IPS-18c (cell line): ENCODE data around the gene LAMP1.
"Not testable (repeated sequence)": the region's sequence is repeated elsewhere in the genome, so short reads cannot be mapped to it uniquely, and the experiment has no call there.

Experiments
- H3K4me3 ChIP-seq: 2 replicates; pipeline ENCODE4 v1.7.0; 2013; ENCODE audit warnings: low read depth, mild to moderate bottlenecking, low read length, moderate library complexity; ENCODE audit not compliant: insufficient read depth
- H3K9me3 ChIP-seq: one replicate; pipeline ENCODE4 v1.6.1; 2013; ENCODE audit warnings: mild to moderate bottlenecking, low read length, moderate library complexity; ENCODE audit not compliant: control insufficient read depth, insufficient read depth

LAMP1 gene

GRCh38 chr13:113343692-113343968 lies 46.6 kb downstream of the LAMP1 start:
- Histone ChIP-seq H3K4me3 (no peak overlapping the region), H3K9me3 (no peaks in the 10 kb centered on the region)

GRCh38 chr13:113345486-113345885 lies 48.4 kb downstream of the LAMP1 start:
- no peak overlapping the region for H3K4me3 ChIP-seq
- no peaks in the 10 kb centered on the region for H3K9me3 ChIP-seq

- H3K9me3 ChIP-seq, H3K4me3 ChIP-seq: not testable (repeated sequence)
Measured at GRCh38 chr13:113347736-113348225, 50.7 kb downstream of the LAMP1 start.

GRCh38 chr13:113348591-113348990 lies 51.6 kb downstream of the LAMP1 start:
- Histone ChIP-seq H3K4me3 (no peak overlapping the region), H3K9me3 (no peaks in the 10 kb centered on the region)

- H3K9me3 ChIP-seq = no peaks in the 10 kb centered on the region
- H3K4me3 ChIP-seq = no peak overlapping the region
Measured at GRCh38 chr13:113349050-113349449, 52.0 kb downstream of the LAMP1 start.

- Histone ChIP-seq H3K9me3 (no peaks in the 10 kb centered on the region), H3K4me3 (no peak overlapping the region)
Measured at GRCh38 chr13:113349491-113349890, 52.5 kb downstream of the LAMP1 start.

GRCh38 chr13:113350065-113350937 lies 53.3 kb downstream of the LAMP1 start:
- Histone ChIP-seq H3K4me3 (no peak overlapping the region), H3K9me3 (no peaks in the 10 kb centered on the region)

- H3K4me3 ChIP-seq = no peak overlapping the region
- no peaks in the 10 kb centered on the region for H3K9me3 ChIP-seq
Measured at GRCh38 chr13:113350938-113351335, 53.9 kb downstream of the LAMP1 start.

- Histone ChIP-seq H3K9me3 (no peaks in the 10 kb centered on the region), H3K4me3 (no peak overlapping the region)
Measured at GRCh38 chr13:113351514-113352026, 54.5 kb downstream of the LAMP1 start.

GRCh38 chr13:113353254-113353653 lies 56.2 kb downstream of the LAMP1 start:
- Histone ChIP-seq H3K4me3 (no peak overlapping the region), H3K9me3 (no peaks in the 10 kb centered on the region)

GRCh38 chr13:113354831-113355610 lies 58.0 kb downstream of the LAMP1 start:
- Histone ChIP-seq H3K4me3 (no peak overlapping the region), H3K9me3 (no peaks in the 10 kb centered on the region)

- Histone ChIP-seq H3K4me3 (no peak overlapping the region), H3K9me3 (no peaks in the 10 kb centered on the region)
Measured at GRCh38 chr13:113355621-113356020, 58.6 kb downstream of the LAMP1 start.

GRCh38 chr13:113356596-113356995 lies 59.6 kb downstream of the LAMP1 start:
- H3K9me3 ChIP-seq = no peaks in the 10 kb centered on the region
- no peak overlapping the region for H3K4me3 ChIP-seq

GRCh38 chr13:113357529-113357928 lies 60.5 kb downstream of the LAMP1 start:
- Histone ChIP-seq H3K9me3 (no peaks in the 10 kb centered on the region), H3K4me3 (no peak overlapping the region)

- Histone ChIP-seq H3K4me3 (no peak overlapping the region), H3K9me3 (no peaks in the 10 kb centered on the region)
Measured at GRCh38 chr13:113358653-113359190, 61.7 kb downstream of the LAMP1 start.

GRCh38 chr13:113359571-113359970 lies 62.5 kb downstream of the LAMP1 start:
- no peak overlapping the region for H3K4me3 ChIP-seq

GRCh38 chr13:113360446-113360845 lies 63.4 kb downstream of the LAMP1 start:
- no peak overlapping the region for H3K4me3 ChIP-seq
- no peaks in the 10 kb centered on the region for H3K9me3 ChIP-seq

More at GRCh38 chr13:113359571-113359970, 62.5 kb downstream of the LAMP1 start:
- no peaks in the 10 kb centered on the region for H3K9me3 ChIP-seq

GRCh38 chr13:113361406-113361805 lies 64.4 kb downstream of the LAMP1 start:
- Histone ChIP-seq H3K4me3 (no peak overlapping the region), H3K9me3 (no peaks in the 10 kb centered on the region)
